Endothelial cell of umbilical vein (primary cell): ENCODE results near the gene MAGI1. TPM values are rescaled to one million over a fixed set of nuclear protein-coding genes. Genes with fewer than 3 reads are reported as not detected.

ENCODE experiments used
- BruUV-seq: library from RNA; stranded (reverse); fragments of 400-500 nt; replicated peaks from 2 replicates; lab custom pipeline; 2021; lab: Mats Ljungman, UMichigan
- CTCF ChIA-PET: fragments of 300-600, 350-600 bp; sonication (Branson Sonifier 250); formaldehyde crosslinking; loops from one replicate; lab custom pipeline; 2021; ENCODE audit warnings: antibody characterized with exemption, inconsistent platforms; lab: Charles Lee
- POLR2A ChIA-PET: fragments of 300-600, 350-600 bp; sonication (Branson Sonifier 250); formaldehyde crosslinking; loops from one replicate; lab custom pipeline; 2021; ENCODE audit warnings: antibody characterized with exemption, inconsistent platforms; lab: Charles Lee
- DNase-seq: peaks from one replicate; pipeline ENCODE4 v3.0.0-alpha.2; 2011; ENCODE audit warnings: low read depth, low spot score
- FAIRE-seq: peaks from 2 replicates; lab custom pipeline; 2011; peaks lifted over from hg19 to GRCh38; lab: Jason Lieb, UNC
- H2AFZ ChIP-seq: 2 replicates; pipeline ENCODE4 v1.6.0; 2012; ENCODE audit warnings: low read depth, low read length, control low read depth, inconsistent platforms
- H3K27ac ChIP-seq: 2 replicates; pipeline ENCODE4 v1.5.1; 2011; ENCODE audit warnings: low read depth, mild to moderate bottlenecking, control low read depth, low read length, moderate library complexity; ENCODE audit not compliant: insufficient read depth
- H3K27me3 ChIP-seq, 2 experiments: 2 replicates each; pipeline versions ENCODE4 v1.6.0 to v1.6.1; 2011; ENCODE audit warnings: low read length in 2 of 2, mixed read lengths in 1 of 2; ENCODE audit not compliant: control insufficient read depth in 2 of 2, insufficient read depth in 2 of 2
- H3K36me3 ChIP-seq, 2 experiments: 2 replicates in 1 of 2; 3 replicates in 1 of 2; pipeline ENCODE4 v1.5.1; 2011; ENCODE audit warnings: low read length in 2 of 2, mild to moderate bottlenecking in 1 of 2, moderate library complexity in 1 of 2; ENCODE audit not compliant: control insufficient read depth in 2 of 2, insufficient read depth in 2 of 2; ENCODE audit errors: extremely low read depth in 1 of 2
- H3K4me1 ChIP-seq: 3 replicates; pipeline ENCODE4 v1.5.1; 2011; ENCODE audit warnings: mild to moderate bottlenecking, low read length; ENCODE audit not compliant: control insufficient read depth, insufficient read depth; ENCODE audit errors: extremely low read depth
- H3K4me2 ChIP-seq: 2 replicates; pipeline ENCODE4 v1.6.1; 2011; ENCODE audit warnings: low read length, control low read depth, mixed read lengths; ENCODE audit not compliant: insufficient read depth
- H3K4me3 ChIP-seq, 3 experiments: fragments of 200-600 bp in 1 of 3; sonication (generic), shearing (Covaris generic) in 1 of 3; replicated peaks in 1 of 3; 2 replicates each; pipeline ENCODE4 v1.5.1; 2011 to 2016; ENCODE audit warnings: control low read depth in 3 of 3, low read length in 3 of 3, mild to moderate bottlenecking in 2 of 3, inconsistent platforms in 1 of 3, low read depth in 1 of 3, moderate library complexity in 1 of 3; ENCODE audit not compliant: insufficient read depth in 1 of 3
- H3K79me2 ChIP-seq: 2 replicates; pipeline ENCODE4 v1.6.0; 2012; ENCODE audit warnings: low read length, inconsistent platforms; ENCODE audit not compliant: control insufficient read depth, insufficient read depth
- H3K9ac ChIP-seq: replicated peaks from 2 replicates; pipeline ENCODE3; 2011; ENCODE audit warnings: low read length, control low read depth; ENCODE audit not compliant: insufficient read depth; ENCODE audit errors: extremely low read depth
- H3K9me1 ChIP-seq: replicated peaks from 3 replicates; pipeline ENCODE4 v1.6.0; 2011; ENCODE audit warnings: mild to moderate bottlenecking, low read length; ENCODE audit not compliant: control insufficient read depth, insufficient read depth; ENCODE audit errors: extremely low read depth
- H3K9me3 ChIP-seq: replicated peaks from 2 replicates; pipeline ENCODE4 v1.5.1; 2012; ENCODE audit warnings: low read length, inconsistent platforms; ENCODE audit not compliant: control insufficient read depth, insufficient read depth
- H4K20me1 ChIP-seq: replicated peaks from 2 replicates; pipeline ENCODE3; 2011; ENCODE audit warnings: mild to moderate bottlenecking, low read length; ENCODE audit not compliant: control insufficient read depth, insufficient read depth; ENCODE audit errors: extremely low read depth
- CTCF ChIP-seq, 2 donors: IDR thresholded peaks; 1 replicate in 1 of 2; 2 replicates in 1 of 2; pipeline ENCODE4 v1.5.1; 2011; ENCODE audit warnings: low read length in 2 of 2, mild to moderate bottlenecking in 2 of 2, moderate library complexity in 2 of 2, control low read depth in 1 of 2, inconsistent platforms in 1 of 2, low read depth in 1 of 2; ENCODE audit not compliant: insufficient read depth in 1 of 2; ENCODE audit errors: extremely low read depth in 1 of 2
- EZH2 ChIP-seq: IDR thresholded peaks from 2 replicates; pipeline ENCODE4 v1.6.1; 2012; ENCODE audit warnings: borderline replicate concordance, low read depth, mild to moderate bottlenecking, moderate library complexity, low read length, inconsistent platforms; ENCODE audit not compliant: severe bottlenecking
- FOS ChIP-seq: IDR thresholded peaks from 2 replicates; pipeline ENCODE4 v1.6.1; 2011; ENCODE audit warnings: mild to moderate bottlenecking, low read length, moderate library complexity, borderline replicate concordance; ENCODE audit not compliant: insufficient read depth
- GATA2 ChIP-seq: IDR thresholded peaks from 2 replicates; pipeline ENCODE4 v1.7.0; 2011; ENCODE audit warnings: low read depth, mild to moderate bottlenecking, moderate library complexity, mixed read lengths, low read length; ENCODE audit not compliant: insufficient read length, insufficient read depth
- JUN ChIP-seq: IDR thresholded peaks from 2 replicates; pipeline ENCODE4 v1.6.1; 2011; ENCODE audit warnings: borderline replicate concordance, low read depth; ENCODE audit not compliant: insufficient read length, insufficient read depth
- MAX ChIP-seq: IDR thresholded peaks from 2 replicates; pipeline ENCODE4 v1.6.1; 2011; ENCODE audit not compliant: insufficient read depth, insufficient read length
- MYC ChIP-seq: IDR thresholded peaks from one replicate; pipeline ENCODE4 v1.6.1; 2011; ENCODE audit warnings: mild to moderate bottlenecking, low read depth, low read length
- POLR2A ChIP-seq: IDR thresholded peaks from 2 replicates; pipeline ENCODE4 v1.6.1; 2012; ENCODE audit warnings: low read depth, mild to moderate bottlenecking, control low read depth, low read length
- POLR2AphosphoS5 ChIP-seq: IDR thresholded peaks from 2 replicates; pipeline ENCODE4 v1.6.1; 2012; ENCODE audit warnings: low read depth, mild to moderate bottlenecking, control low read depth, low read length, moderate library complexity; ENCODE audit not compliant: insufficient read depth
- dilution Hi-C: fragments of 300-500 bp; cut with MboI; formaldehyde crosslinking; loops from one replicate; pipeline ENCODE4 v1.15.0; 2019; ENCODE audit warnings: low sequenced_read_pairs; ENCODE audit not compliant: extremely low pct_ligation_motif_present
- intact Hi-C: fragments of 100-400 bp; cut with micrococcal nuclease; formaldehyde crosslinking; loops from one replicate; pipeline ENCODE4 v1.10.0; 2022
- polyA plus RNA-seq, 4 experiments: library from polyadenylated mRNA; depleted of rRNA in 3 of 4; stranded (reverse) in 3 of 4; unstranded in 1 of 4; fragments of >200 nt; gene quantifications; 2 replicates each; pipeline versions ENCODE4 v1.2.1 to v1.2.3, GENCODE V29; 2011 to 2012; ENCODE audit warnings: missing spikeins in 1 of 4
- total RNA-seq: library from RNA; stranded (reverse); gene quantifications from 2 replicates; pipeline ENCODE4 v1.2.3, GENCODE V29; 2021

Gene MAGI1
- total and polyA plus RNA-seq, 2 donors (not counting 3 experiments of a cell fraction or from before 2014, with no cell fraction given) = 10.1 to 47.9 TPM

GRCh38 chr3:65497236-65497635 lies 541.5 kb downstream of the MAGI1 start:
- no peak for TF ChIP-seq EZH2
- TF ChIP-seq POLR2AphosphoS5 = no peak
- no peak for TF ChIP-seq GATA2
- no peak for TF ChIP-seq JUN
- no peak for TF ChIP-seq CTCF (IDR thresholded peaks at IDR 0.05; ENCODE audit: extremely low read depth in 1 of 2, insufficient read depth in 1 of 2, low read depth in 1 of 2, low read length in 2 of 2)
- TF ChIP-seq POLR2A = no peak
- no peak for TF ChIP-seq MAX
- TF ChIP-seq MYC = no peak
- TF ChIP-seq FOS = no peak
- FAIRE-seq = no peak
- CTCF ChIA-PET = no interaction called here

More at GRCh38 chr3:65497236-65497635, 541.5 kb downstream of the MAGI1 start:
- no peak overlapping the region for H3K4me3 ChIP-seq
- H2AFZ ChIP-seq = no peak overlapping the region
- no peak for DNase-seq
- intact Hi-C loops (no loop called here), dilution Hi-C loops (no loop called here)
- H3K9ac ChIP-seq = no peak overlapping the region
- no TSS peak for BruUV-seq
- POLR2A ChIA-PET = no interaction called here
- H3K27ac ChIP-seq = no peak overlapping the region
- H3K4me1 ChIP-seq = no peaks in the 10 kb centered on the region
- no peaks in the 10 kb centered on the region for H4K20me1 ChIP-seq
- no peak overlapping the region for H3K4me2 ChIP-seq
- no peaks in the 10 kb centered on the region for H3K9me3 ChIP-seq
- no peaks in the 10 kb centered on the region for H3K27me3 ChIP-seq
- no peaks in the 10 kb centered on the region for H3K9me1 ChIP-seq
- no peaks in the 10 kb centered on the region for H3K79me2 ChIP-seq
- H3K36me3 ChIP-seq = no peaks in the 10 kb centered on the region
